D721Med (cell line): ENCODE measurements around the gene MTF1.

Source experiments
- DNase-seq: peaks from one replicate; pipeline ENCODE4 v3.0.0; 2011; ENCODE audit warnings: low spot score; ENCODE audit not compliant: insufficient read length
- FAIRE-seq: peaks from 2 replicates; lab custom pipeline; 2011; peaks lifted over from hg19 to GRCh38; lab: Jason Lieb, UNC
- TF ChIP-seq, protein P1 (sequence below): IDR thresholded peaks from 2 replicates; pipeline ENCODE4 v1.5.1; 2012; ENCODE audit warnings: mild to moderate bottlenecking, control low read depth; ENCODE audit not compliant: insufficient read depth; ENCODE audit errors: missing control alignments

Gene MTF1

DNA sequence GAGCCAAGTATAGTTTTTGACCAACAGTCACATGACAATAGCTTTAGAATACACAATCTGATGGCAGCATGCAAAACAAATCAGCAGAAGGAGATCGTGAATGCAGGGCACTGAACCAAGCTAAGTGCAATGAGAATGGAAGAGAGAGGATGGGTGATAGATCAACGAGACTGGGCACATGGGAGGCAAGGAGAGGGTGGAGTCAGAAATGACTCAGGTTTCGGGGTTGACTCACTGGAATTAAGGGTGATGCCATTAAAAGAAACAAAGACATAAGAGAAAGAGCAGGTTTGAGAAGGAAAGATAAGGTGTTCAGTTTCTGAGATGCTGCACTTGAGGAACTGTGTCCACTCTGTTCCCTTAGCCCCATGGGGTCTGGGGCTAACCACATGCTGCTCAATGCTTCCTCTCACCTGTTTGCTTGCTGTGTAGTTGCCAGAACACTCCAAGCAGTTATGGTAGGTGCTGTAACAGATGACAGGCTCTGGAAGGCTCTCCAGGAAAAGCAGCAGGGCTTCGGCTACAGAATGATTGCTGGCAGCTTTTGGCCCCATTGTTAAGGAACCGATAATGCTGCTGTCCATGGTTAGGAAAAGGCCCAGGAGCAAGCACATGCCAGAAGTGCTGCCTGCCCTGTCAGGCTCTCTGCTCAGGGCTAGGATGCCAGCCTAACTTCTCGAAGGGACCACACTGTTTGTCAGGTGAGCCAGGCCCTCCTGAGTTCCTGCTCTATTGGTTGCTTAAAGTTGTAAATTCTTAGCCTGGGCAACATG lies 6.1 kb upstream of the MTF1 start:
- FAIRE-seq: no peak
- DNase-seq: no peak
- TF ChIP-seq, protein P1, sequence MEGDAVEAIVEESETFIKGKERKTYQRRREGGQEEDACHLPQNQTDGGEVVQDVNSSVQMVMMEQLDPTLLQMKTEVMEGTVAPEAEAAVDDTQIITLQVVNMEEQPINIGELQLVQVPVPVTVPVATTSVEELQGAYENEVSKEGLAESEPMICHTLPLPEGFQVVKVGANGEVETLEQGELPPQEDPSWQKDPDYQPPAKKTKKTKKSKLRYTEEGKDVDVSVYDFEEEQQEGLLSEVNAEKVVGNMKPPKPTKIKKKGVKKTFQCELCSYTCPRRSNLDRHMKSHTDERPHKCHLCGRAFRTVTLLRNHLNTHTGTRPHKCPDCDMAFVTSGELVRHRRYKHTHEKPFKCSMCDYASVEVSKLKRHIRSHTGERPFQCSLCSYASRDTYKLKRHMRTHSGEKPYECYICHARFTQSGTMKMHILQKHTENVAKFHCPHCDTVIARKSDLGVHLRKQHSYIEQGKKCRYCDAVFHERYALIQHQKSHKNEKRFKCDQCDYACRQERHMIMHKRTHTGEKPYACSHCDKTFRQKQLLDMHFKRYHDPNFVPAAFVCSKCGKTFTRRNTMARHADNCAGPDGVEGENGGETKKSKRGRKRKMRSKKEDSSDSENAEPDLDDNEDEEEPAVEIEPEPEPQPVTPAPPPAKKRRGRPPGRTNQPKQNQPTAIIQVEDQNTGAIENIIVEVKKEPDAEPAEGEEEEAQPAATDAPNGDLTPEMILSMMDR: no peak

- no peak for FAIRE-seq
Measured at GRCh38 chr1:37862330-37862729, 2.9 kb upstream of the MTF1 start.

GRCh38 chr1:37861151-37861550 lies 1.8 kb upstream of the MTF1 start:
- no peak for FAIRE-seq
- DNase-seq: no peak
- TF ChIP-seq, protein P1: no peak

More at GRCh38 chr1:37862330-37862729, 2.9 kb upstream of the MTF1 start:
- no peak for DNase-seq
- TF ChIP-seq, protein P1: no peak

GRCh38 chr1:37860346-37860666 lies 914 bp upstream of the MTF1 start:
- TF ChIP-seq, protein P1: no peak
- no peak for FAIRE-seq
- DNase-seq: no peak

- TF ChIP-seq, protein P1: no peak
- DNase-seq: no peak
- FAIRE-seq: no peak
Measured at GRCh38 chr1:37858931-37859506, 373 bp downstream of the MTF1 start.

DNA sequence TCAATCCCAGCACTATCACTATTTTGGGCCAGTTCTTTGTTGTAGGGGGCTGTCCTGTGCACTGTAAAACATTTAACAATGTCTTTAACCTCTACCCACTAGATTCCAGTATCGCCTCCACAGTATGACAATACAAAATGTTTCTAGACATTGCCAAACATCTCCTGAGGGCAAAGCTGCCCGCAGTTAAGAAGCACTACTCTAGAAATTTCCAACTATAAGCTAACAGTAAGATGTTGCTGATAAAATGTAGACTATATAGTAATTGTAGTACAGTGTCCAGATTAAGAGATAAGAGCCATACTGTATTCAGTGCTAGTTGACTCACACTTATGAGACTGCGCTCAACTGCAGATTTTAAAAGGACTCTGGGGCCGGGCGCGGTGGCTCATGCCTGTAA lies 5.0 kb downstream of the MTF1 start:
- no peak for DNase-seq
- TF ChIP-seq, protein P1: no peak

GRCh38 chr1:37853157-37853556 lies 6.2 kb downstream of the MTF1 start:
- no peak for DNase-seq
- no peak for FAIRE-seq
- TF ChIP-seq, protein P1: no peak

More for the DNA sequence above, 5.0 kb downstream of the MTF1 start:
- no peak for FAIRE-seq
